ENCODE results near the gene XK. TPM values are rescaled to one million over a fixed set of nuclear protein-coding genes. Genes with fewer than 3 reads are reported as not detected.
A peak's percentile ranks its signal among the peaks of the same experiment; 100 is the strongest.

XK gene, protein sequence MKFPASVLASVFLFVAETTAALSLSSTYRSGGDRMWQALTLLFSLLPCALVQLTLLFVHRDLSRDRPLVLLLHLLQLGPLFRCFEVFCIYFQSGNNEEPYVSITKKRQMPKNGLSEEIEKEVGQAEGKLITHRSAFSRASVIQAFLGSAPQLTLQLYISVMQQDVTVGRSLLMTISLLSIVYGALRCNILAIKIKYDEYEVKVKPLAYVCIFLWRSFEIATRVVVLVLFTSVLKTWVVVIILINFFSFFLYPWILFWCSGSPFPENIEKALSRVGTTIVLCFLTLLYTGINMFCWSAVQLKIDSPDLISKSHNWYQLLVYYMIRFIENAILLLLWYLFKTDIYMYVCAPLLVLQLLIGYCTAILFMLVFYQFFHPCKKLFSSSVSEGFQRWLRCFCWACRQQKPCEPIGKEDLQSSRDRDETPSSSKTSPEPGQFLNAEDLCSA
- 1 to 10 TPM; 9.3 to 9.6 TPM for total RNA-seq

DNA sequence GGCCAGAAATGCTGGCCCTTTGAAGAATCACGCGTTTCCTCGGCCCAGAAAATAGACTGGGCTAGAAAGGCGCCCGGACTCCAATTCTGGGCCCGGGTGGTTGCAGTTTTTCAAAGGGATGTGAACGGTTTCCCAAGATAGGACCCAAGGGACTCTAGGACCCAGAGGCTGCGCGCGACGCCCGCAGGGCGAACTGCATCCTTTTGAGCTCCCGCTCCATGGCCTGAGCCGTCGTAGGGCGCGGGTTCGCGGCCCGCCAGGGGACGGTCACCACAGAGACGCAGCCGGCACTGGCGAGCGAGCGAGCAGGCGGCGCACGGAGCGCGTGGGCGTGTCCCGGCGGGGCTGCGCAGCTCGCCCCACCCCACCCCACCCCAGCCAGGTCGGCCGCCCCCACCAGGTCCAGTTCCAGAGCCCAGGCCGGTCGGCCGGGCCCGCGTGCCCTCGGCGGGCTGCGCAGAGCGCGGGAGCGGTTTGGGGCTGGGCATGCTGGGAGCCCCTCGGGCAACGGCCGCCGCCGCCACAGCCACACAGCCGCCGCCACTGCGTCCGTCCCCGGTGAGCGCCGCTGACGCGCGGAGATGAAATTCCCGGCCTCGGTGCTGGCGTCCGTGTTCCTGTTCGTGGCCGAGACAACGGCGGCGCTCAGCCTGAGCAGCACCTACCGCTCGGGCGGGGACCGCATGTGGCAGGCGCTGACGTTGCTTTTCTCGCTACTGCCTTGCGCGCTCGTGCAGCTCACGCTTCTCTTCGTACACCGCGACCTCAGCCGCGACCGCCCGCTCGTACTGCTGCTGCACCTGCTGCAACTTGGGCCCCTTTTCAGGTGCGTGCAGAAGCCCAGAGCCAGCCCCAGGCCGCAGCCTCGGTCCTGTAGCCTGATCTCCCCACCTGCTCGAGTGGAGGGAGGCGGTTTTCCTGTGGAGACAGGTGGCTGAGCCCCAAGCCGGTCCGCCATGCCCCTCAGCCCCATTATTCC is at the start of gene XK:
TSS of gene XK (plus strand) at position 411 of the 979 bp plus-strand sequence. CDS start at position 582, 171 bp downstream.
- peak within 1 kb of the TSS; percentile 78 to 90 (median 87) for H3K27ac ChIP-seq
- H3K9me3 ChIP-seq: no peaks in the 10 kb centered on the region
- peak; percentile 62 to 72 (median 65) for DNase-seq
- 7% methylated on average over 26 of the region's 100 CpGs; no CpG with 5 or more reads in 1 of the 2 donors for WGBS, 2 donors
- peaks cover 0 to 4% of the 10 kb centered on the region in 2 donors for H3K27me3 ChIP-seq
- TF ChIP-seq POLR2A (IDR thresholded peaks at IDR 0.05): peak; percentile 61 to 77 (median 72)
- TF ChIP-seq, protein P1, sequence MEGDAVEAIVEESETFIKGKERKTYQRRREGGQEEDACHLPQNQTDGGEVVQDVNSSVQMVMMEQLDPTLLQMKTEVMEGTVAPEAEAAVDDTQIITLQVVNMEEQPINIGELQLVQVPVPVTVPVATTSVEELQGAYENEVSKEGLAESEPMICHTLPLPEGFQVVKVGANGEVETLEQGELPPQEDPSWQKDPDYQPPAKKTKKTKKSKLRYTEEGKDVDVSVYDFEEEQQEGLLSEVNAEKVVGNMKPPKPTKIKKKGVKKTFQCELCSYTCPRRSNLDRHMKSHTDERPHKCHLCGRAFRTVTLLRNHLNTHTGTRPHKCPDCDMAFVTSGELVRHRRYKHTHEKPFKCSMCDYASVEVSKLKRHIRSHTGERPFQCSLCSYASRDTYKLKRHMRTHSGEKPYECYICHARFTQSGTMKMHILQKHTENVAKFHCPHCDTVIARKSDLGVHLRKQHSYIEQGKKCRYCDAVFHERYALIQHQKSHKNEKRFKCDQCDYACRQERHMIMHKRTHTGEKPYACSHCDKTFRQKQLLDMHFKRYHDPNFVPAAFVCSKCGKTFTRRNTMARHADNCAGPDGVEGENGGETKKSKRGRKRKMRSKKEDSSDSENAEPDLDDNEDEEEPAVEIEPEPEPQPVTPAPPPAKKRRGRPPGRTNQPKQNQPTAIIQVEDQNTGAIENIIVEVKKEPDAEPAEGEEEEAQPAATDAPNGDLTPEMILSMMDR (IDR thresholded peaks at IDR 0.05): no peak
- peaks cover 15% of the 10 kb centered on the region for H3K4me1 ChIP-seq
- ATAC-seq: peak; percentile 74
- H3K36me3 ChIP-seq (replicated peaks in 1 of 2; ENCODE audit: insufficient read depth in 1 of 2, low read depth in 2 of 2): no peaks in the 10 kb centered on the region
- no peak within 1 kb of the TSS for H3K4me3 ChIP-seq
- intact Hi-C loops (cut with DNase I): no loop called here

DNA sequence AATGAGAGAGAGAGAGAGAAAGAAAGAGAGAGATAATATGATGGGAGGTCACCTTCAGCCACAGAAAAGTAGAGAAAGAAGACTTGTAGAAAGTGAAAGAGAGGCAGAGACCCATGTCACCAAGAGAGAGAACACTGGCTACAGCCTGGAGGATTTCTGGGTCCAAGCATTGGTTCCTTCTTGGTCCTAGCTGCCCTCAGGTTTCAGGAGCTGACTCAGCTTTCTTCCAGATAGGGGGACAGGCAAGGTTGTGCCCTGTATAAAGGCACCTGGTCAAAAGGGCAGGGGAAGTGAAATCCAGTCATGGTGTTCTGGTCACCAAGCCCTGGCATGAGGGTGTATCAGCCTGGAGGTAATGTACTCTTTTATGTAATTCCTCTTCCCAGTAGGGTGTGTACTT is 47.5 kb upstream of the XK start:
- TF ChIP-seq, protein P1 (IDR thresholded peaks at IDR 0.05): no peak
- TF ChIP-seq POLR2A (IDR thresholded peaks at IDR 0.05): no peak
- Histone ChIP-seq H3K4me3 (no peak overlapping the region), H3K27ac (no peak overlapping the region), H3K27me3 (no peaks in the 10 kb centered on the region), H3K9me3 (no peaks in the 10 kb centered on the region), H3K4me1 (no peaks in the 10 kb centered on the region), H3K36me3 (replicated peaks in 1 of 2; ENCODE audit: insufficient read depth in 1 of 2, low read depth in 2 of 2) (no peaks in the 10 kb centered on the region)
- DNase-seq (no peak), ATAC-seq (no peak)
- intact Hi-C loops (cut with DNase I): no loop called here

DNA sequence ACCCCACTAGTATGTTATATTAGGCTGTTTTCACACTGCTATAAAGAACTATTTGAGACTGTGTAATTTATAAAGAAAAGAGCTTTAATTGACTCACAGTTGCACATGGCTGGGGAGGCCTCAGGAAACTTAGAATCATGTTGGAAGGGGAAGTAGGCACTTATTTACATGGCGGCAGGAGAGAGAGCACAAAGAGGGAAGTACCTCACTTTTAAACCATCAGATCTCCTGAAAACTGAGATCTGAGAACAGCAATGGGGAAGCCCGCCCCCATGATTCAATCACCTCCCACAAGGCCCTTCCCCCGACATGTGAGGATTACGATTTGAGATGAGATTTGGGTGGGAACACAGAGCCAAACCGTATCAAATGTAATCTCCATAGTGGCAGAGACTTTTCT is 45.4 kb upstream of the XK start:
- Histone ChIP-seq H3K4me3 (no peak overlapping the region), H3K9me3 (no peaks in the 10 kb centered on the region), H3K36me3 (replicated peaks in 1 of 2; ENCODE audit: insufficient read depth in 1 of 2, low read depth in 2 of 2) (no peaks in the 10 kb centered on the region), H3K4me1 (no peaks in the 10 kb centered on the region), H3K27ac (no peak overlapping the region), H3K27me3 (no peaks in the 10 kb centered on the region)
- intact Hi-C loops (cut with DNase I): no loop called here
- ATAC-seq: no peak
- WGBS, 2 donors: 77 to 81% methylated on average over 3 to 5 of the region's 5 CpGs
- TF ChIP-seq, protein P1 (IDR thresholded peaks at IDR 0.05): no peak
- TF ChIP-seq POLR2A (IDR thresholded peaks at IDR 0.05): no peak
- no peak for DNase-seq

DNA sequence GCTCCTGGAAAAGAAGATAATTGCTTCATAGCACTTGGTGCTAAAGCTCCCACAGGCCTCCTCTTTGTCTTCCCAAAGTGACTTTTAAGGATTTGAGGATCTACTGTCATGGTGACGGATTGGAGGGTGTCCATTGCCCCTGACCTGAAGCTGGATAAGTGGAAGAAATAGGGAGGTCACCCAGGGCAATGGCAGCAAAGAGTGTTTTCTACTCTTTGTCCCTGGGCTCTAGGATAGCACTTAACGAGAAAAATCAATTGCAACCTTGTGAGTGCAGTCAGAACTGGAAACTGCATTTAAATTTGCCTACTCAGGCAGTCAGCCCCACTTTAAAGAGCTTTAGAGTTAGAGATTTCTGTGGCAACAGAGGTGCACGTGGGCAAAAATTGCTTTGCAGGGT is 43.7 kb upstream of the XK start:
- H3K36me3 ChIP-seq (replicated peaks in 1 of 2; ENCODE audit: insufficient read depth in 1 of 2, low read depth in 2 of 2): no peaks in the 10 kb centered on the region
- H3K4me1 ChIP-seq: no peaks in the 10 kb centered on the region
- TF ChIP-seq, protein P1 (IDR thresholded peaks at IDR 0.05): no peak
- no peak for TF ChIP-seq POLR2A (IDR thresholded peaks at IDR 0.05)
- no peak overlapping the region for H3K27ac ChIP-seq
- WGBS, 2 donors: 43 to 100% methylated on average over 1 to 3 of the region's 3 CpGs
- DNase-seq: no peak
- H3K27me3 ChIP-seq: no peaks in the 10 kb centered on the region
- no peak for ATAC-seq
- H3K9me3 ChIP-seq: no peaks in the 10 kb centered on the region
- no peak overlapping the region for H3K4me3 ChIP-seq
- intact Hi-C loops (cut with DNase I): no loop called here
